ENCODE results near the gene BACH2.

BACH2 gene

DNA sequence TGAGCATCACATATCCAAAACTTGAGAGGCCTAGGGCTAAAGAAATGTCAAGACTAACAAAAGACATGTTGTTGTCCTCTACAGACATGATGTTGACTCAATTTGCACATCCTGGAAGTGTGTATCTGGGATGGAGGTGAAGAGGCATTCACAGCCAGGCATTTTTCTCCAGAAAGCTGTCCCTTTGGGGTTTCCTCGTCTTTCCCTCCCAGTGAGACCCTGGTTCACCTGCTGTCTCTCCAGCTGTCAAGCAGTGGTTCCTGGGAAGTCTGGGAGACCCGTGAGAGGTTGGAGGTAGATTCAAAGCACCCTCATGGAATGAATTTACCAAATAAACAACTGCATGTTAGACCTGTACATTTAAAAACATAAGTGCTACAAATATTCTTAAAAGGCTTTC lies 32.1 kb downstream of the BACH2 start:
- no peak overlapping the region for H3K27ac ChIP-seq
- TF ChIP-seq CTCF (conservative IDR thresholded peaks at IDR 0.05) = no peak

DNA sequence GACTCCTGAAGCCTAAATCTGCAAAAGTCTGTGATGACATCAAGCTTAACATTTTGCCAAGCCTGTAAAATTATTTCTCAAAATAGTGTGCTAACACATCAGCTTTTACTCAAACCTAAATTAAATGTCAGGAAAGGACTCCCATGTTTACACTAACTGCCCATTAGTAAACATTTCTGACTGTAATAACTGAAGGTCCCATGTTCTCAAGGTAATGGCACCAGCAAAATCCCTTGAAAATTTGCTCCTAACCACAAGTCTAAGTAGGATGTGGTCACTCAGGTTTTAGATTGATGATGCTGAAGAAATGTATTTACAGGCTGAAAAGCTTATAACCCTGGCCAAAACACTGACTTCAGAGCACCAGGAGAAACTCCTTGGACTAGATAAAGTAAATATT lies 33.0 kb downstream of the BACH2 start:
- no peak overlapping the region for H3K27ac ChIP-seq

GRCh38 chr6:90261801-90262200 lies 34.8 kb downstream of the BACH2 start:
- TF ChIP-seq CTCF (conservative IDR thresholded peaks at IDR 0.05) = no peak
- no peak overlapping the region for H3K27ac ChIP-seq

More for the DNA sequence above, 33.0 kb downstream of the BACH2 start:
- TF ChIP-seq CTCF (conservative IDR thresholded peaks at IDR 0.05) = no peak

- TF ChIP-seq CTCF (conservative IDR thresholded peaks at IDR 0.05) = no peak
- H3K27ac ChIP-seq = no peak overlapping the region
Measured at GRCh38 chr6:90257486-90257738, 39.2 kb downstream of the BACH2 start.

- H3K27ac ChIP-seq = no peak overlapping the region
- TF ChIP-seq CTCF (conservative IDR thresholded peaks at IDR 0.05) = no peak
Measured at GRCh38 chr6:90256698-90257485, 39.8 kb downstream of the BACH2 start.

DNA sequence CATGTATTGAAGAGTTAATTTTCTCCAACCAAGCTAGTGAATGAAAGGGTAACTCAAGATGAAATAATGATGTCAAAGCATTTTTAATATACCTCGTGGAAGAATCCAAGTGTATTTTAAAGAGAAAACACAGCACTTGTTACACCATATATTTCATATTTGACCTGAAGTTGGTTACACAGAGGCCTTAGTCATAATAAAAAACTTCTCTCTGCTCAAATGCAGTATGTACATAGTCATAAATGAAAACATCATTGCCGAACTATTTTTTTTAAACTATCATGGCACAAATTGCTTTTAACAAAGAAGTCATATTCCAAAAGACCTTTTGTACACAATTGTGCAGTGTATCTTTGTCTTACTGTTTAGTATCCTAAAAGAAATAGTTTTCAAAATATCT lies 43.0 kb downstream of the BACH2 start:
- H3K27ac ChIP-seq = no peak overlapping the region

GRCh38 chr6:90251295-90251992 lies 45.2 kb downstream of the BACH2 start:
- TF ChIP-seq CTCF (conservative IDR thresholded peaks at IDR 0.05) = no peak
- H3K27ac ChIP-seq = no peak overlapping the region

More for the DNA sequence above, 43.0 kb downstream of the BACH2 start:
- TF ChIP-seq CTCF (conservative IDR thresholded peaks at IDR 0.05) = no peak
